Astrocyte (in vitro differentiated cells and primary cell): ENCODE results near the gene ABCC1. TPM values are rescaled to one million over a fixed set of nuclear protein-coding genes. Genes with fewer than 3 reads are reported as not detected.

Experiments used
- DNase-seq: peaks from one replicate; pipeline ENCODE4 v3.0.0-alpha.2; 2010; ENCODE audit warnings: low read depth
- FAIRE-seq: peaks from 2 replicates; lab custom pipeline; 2011; peaks lifted over from hg19 to GRCh38; lab: Jason Lieb, UNC
- H2AFZ ChIP-seq: 2 replicates; pipeline ENCODE4 v1.6.0; 2012; ENCODE audit warnings: low read depth, low read length, inconsistent platforms
- H3K27ac ChIP-seq: 2 replicates; pipeline ENCODE4 v1.5.1; 2011; ENCODE audit warnings: low read depth, low read length, inconsistent platforms
- H3K27me3 ChIP-seq: 2 replicates; pipeline ENCODE4 v1.6.0; 2011; ENCODE audit warnings: low read length, inconsistent platforms; ENCODE audit not compliant: insufficient read depth
- H3K36me3 ChIP-seq: 2 replicates; pipeline ENCODE4 v1.5.1; 2011; ENCODE audit warnings: low read length, inconsistent platforms; ENCODE audit not compliant: insufficient read depth
- H3K4me1 ChIP-seq: 2 replicates; pipeline ENCODE4 v1.5.1; 2011; ENCODE audit warnings: low read length, inconsistent platforms; ENCODE audit not compliant: insufficient read depth
- H3K4me2 ChIP-seq: 2 replicates; pipeline ENCODE4 v1.6.0; 2012; ENCODE audit warnings: low read length, inconsistent platforms
- H3K4me3 ChIP-seq: 2 replicates; pipeline ENCODE4 v1.5.1; 2011; ENCODE audit warnings: low read depth, mild to moderate bottlenecking, low read length, inconsistent platforms; ENCODE audit not compliant: insufficient read depth
- H3K79me2 ChIP-seq: 2 replicates; pipeline ENCODE4 v1.6.0; 2012; ENCODE audit warnings: mild to moderate bottlenecking, low read length, inconsistent platforms; ENCODE audit not compliant: insufficient read depth
- H3K9ac ChIP-seq: 2 replicates; pipeline ENCODE4 v1.6.0; 2012; ENCODE audit warnings: mild to moderate bottlenecking, low read length, inconsistent platforms
- H3K9me3 ChIP-seq: 2 replicates; pipeline ENCODE4 v1.5.1; 2012; ENCODE audit warnings: low read depth, mild to moderate bottlenecking, low read length, inconsistent platforms; ENCODE audit not compliant: insufficient read depth
- H4K20me1 ChIP-seq: 2 replicates; pipeline ENCODE4 v1.6.0; 2012; ENCODE audit warnings: low read length, inconsistent platforms; ENCODE audit not compliant: insufficient read depth
- H3K27ac Mint-ChIP-seq: one replicate; pipeline ENCODE4 v1.8.0; 2021; ENCODE audit warnings: mild to moderate bottlenecking, mixed read lengths; ENCODE audit not compliant: unreplicated experiment
- H3K27me3 Mint-ChIP-seq: one replicate; pipeline ENCODE4 v1.8.0; 2021; ENCODE audit warnings: low read depth, mixed read lengths; ENCODE audit not compliant: unreplicated experiment
- H3K36me3 Mint-ChIP-seq: one replicate; pipeline ENCODE4 v1.8.0; 2021; ENCODE audit warnings: low read depth, mixed read lengths; ENCODE audit not compliant: unreplicated experiment
- H3K4me1 Mint-ChIP-seq: one replicate; pipeline ENCODE4 v1.8.0; 2021; ENCODE audit warnings: low read depth, mixed read lengths; ENCODE audit not compliant: unreplicated experiment
- H3K4me3 Mint-ChIP-seq: one replicate; pipeline ENCODE4 v1.8.0; 2021; ENCODE audit warnings: mild to moderate bottlenecking, moderate library complexity, mixed read lengths; ENCODE audit not compliant: unreplicated experiment
- H3K9me3 Mint-ChIP-seq: one replicate; pipeline ENCODE4 v1.8.0; 2021; ENCODE audit warnings: mild to moderate bottlenecking, mixed read lengths; ENCODE audit not compliant: unreplicated experiment
- CTCF ChIP-seq: IDR thresholded peaks from 2 replicates; pipeline ENCODE4 v1.5.1; 2011; ENCODE audit warnings: low read depth, mild to moderate bottlenecking, inconsistent platforms, low read length, moderate library complexity; ENCODE audit not compliant: insufficient read depth
- EZH2 ChIP-seq: IDR thresholded peaks from 2 replicates; pipeline ENCODE4 v1.6.1; 2012; ENCODE audit warnings: mild to moderate bottlenecking, low read length, inconsistent platforms; ENCODE audit not compliant: insufficient read depth
- total RNA-seq: library from RNA; stranded (reverse); gene quantifications from 2 replicates; pipeline ENCODE4 v1.2.1, GENCODE V29; 2021

The ABCC1 gene
- total RNA-seq, 1 donor from 2014 or later = 42.1 TPM

DNA sequence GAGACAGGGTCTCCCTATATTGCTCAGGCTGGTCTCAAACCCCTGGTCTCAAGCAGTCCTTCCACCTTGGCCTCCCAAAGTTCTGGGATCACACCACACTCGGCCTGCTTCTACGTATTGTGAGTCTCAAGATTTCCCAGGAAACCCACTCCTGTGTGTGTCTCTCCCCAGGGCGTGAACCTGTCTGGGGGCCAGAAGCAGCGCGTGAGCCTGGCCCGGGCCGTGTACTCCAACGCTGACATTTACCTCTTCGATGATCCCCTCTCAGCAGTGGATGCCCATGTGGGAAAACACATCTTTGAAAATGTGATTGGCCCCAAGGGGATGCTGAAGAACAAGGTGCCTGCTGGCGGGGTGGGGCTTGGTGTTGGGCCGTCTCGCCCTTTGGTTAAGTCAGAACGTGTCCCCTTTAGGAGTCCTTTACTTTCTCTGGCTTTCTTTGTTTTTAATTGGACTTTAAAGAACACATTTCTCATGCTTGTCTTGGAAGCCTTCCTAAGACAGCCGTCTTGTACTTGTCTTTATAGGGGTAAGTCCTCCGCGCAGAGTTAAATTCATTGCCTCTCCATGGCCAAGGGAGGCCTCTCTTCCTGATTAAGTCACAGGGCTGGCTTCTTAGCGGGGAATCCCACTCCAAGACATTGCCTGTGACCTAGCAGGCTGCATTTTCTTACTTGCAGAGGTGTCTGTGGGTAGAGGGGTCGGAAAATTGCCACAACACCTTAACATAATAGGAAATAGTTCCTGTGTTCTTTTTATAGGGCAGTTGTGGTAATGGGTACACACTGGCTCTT, 137.4 kb downstream of the ABCC1 start:
- Mint-ChIP-seq H3K9me3 (peaks cover 3% of the 10 kb centered on the region), H3K4me1 (peaks cover 1% of the 10 kb centered on the region), H3K27ac (no peak overlapping the region), H3K36me3 (peaks cover 43% of the 10 kb centered on the region), H3K27me3 (no peaks in the 10 kb centered on the region), H3K4me3 (no peak overlapping the region)
- Histone ChIP-seq H2AFZ (no peak overlapping the region), H3K27ac (no peak overlapping the region), H3K9me3 (peaks cover 9% of the 10 kb centered on the region), H3K36me3 (peaks cover 23% of the 10 kb centered on the region), H3K4me2 (no peak overlapping the region), H4K20me1 (no peaks in the 10 kb centered on the region), H3K27me3 (no peaks in the 10 kb centered on the region), H3K9ac (no peak overlapping the region), H3K79me2 (no peaks in the 10 kb centered on the region), H3K4me3 (no peak overlapping the region), H3K4me1 (no peaks in the 10 kb centered on the region)
- FAIRE-seq (no peak), DNase-seq (no peak)
- TF ChIP-seq CTCF = no peak
- no peak for TF ChIP-seq EZH2

GRCh38 chr16:16090238-16090637, 140.8 kb downstream of the ABCC1 start:
- H3K27me3 ChIP-seq = no peaks in the 10 kb centered on the region
- Mint-ChIP-seq H3K4me3 (no peak overlapping the region), H3K4me1 (no peaks in the 10 kb centered on the region), H3K36me3 (peaks cover 21% of the 10 kb centered on the region), H3K9me3 (peaks cover 1% of the 10 kb centered on the region), H3K27me3 (no peaks in the 10 kb centered on the region), H3K27ac (no peak overlapping the region)
- TF ChIP-seq EZH2 (no peak), CTCF (no peak)
- no peaks in the 10 kb centered on the region for H4K20me1 ChIP-seq
- H3K9me3 ChIP-seq = no peaks in the 10 kb centered on the region
- H2AFZ ChIP-seq = no peak overlapping the region
- no peak overlapping the region for H3K4me3 ChIP-seq
- DNase-seq (no peak), FAIRE-seq (no peak)
- H3K4me1 ChIP-seq = peaks cover 8% of the 10 kb centered on the region
- no peaks in the 10 kb centered on the region for H3K79me2 ChIP-seq
- no peak overlapping the region for H3K4me2 ChIP-seq
- H3K9ac ChIP-seq = no peak overlapping the region
- peaks cover 10% of the 10 kb centered on the region for H3K36me3 ChIP-seq
- no peak overlapping the region for H3K27ac ChIP-seq

- H4K20me1 ChIP-seq = peaks cover 6% of the 10 kb centered on the region
- Mint-ChIP-seq H3K4me3 (no peak overlapping the region), H3K9me3 (peaks cover 1% of the 10 kb centered on the region), H3K36me3 (peaks cover 18% of the 10 kb centered on the region), H3K4me1 (peaks cover 19% of the 10 kb centered on the region), H3K27ac (no peak overlapping the region), H3K27me3 (no peaks in the 10 kb centered on the region)
- H3K27me3 ChIP-seq = no peaks in the 10 kb centered on the region
- no peak for TF ChIP-seq EZH2
- TF ChIP-seq CTCF = no peak
- H3K4me1 ChIP-seq = peaks cover 26% of the 10 kb centered on the region
- H3K79me2 ChIP-seq = no peaks in the 10 kb centered on the region
- DNase-seq = peak; percentile 67
- no peak overlapping the region for H2AFZ ChIP-seq
- H3K4me3 ChIP-seq = no peak overlapping the region
- no peak overlapping the region for H3K27ac ChIP-seq
- no peaks in the 10 kb centered on the region for H3K9me3 ChIP-seq
- H3K4me2 ChIP-seq = no peak overlapping the region
- H3K36me3 ChIP-seq = peaks cover 5% of the 10 kb centered on the region
- no peak for FAIRE-seq
- no peak overlapping the region for H3K9ac ChIP-seq
Measured at GRCh38 chr16:16092925-16093627, 143.7 kb downstream of the ABCC1 start.
